ENCODE measurements around the gene PIEZO2. TPM values are rescaled to one million over a fixed set of nuclear protein-coding genes. Genes with fewer than 3 reads are reported as not detected.
"Not testable (repeated sequence)": the region's sequence is repeated elsewhere in the genome, so short reads cannot be mapped to it uniquely, and the experiment has no call there.

PIEZO2 gene
- total RNA-seq, 4 donors from 2014 or later, result 0.18 to 3.0 (median 0.21) TPM

DNA sequence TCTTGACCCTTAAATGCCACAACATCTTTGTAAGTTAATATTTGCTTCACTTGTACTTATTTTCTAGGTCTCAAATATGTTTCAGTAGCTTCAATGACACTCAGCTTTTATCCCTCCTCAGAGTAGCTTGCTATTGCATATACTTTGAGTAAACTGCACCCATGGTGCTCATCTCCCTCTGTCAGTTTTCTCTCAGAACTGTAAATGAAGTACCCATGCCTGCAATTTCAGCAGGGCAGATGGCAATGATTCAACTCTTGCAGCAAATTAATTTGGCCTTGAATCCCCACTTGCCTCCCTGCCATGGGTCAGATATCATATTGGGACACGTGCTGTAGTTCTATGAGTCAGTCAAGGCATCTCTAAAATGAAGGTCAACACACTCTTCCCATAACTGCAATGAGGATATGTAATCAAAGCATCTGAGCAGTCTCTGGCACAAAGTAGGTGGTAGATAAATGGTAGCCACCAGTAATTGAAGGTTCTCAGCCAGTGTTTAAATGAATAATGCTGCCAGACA is 225.8 kb downstream of the PIEZO2 start:
- in situ Hi-C loops (cut with MboI; ENCODE audit: low sequenced_read_pairs in 4 of 4) (no loop called here), intact Hi-C loops (cut with DNase I; ENCODE audit: low total_unique reads) (no loop called here)
- Histone ChIP-seq H3K4me1 (peaks cover 0 to 8% of the 10 kb centered on the region in 2 donors), H3K27ac (no peak overlapping the region), H3K4me3 (no peak overlapping the region), H3K27me3 (peaks cover 0 to 11% (median 6%) of the 10 kb centered on the region in 3 donors), H3K9me3 (no peaks in the 10 kb centered on the region), H3K36me3 (no peaks in the 10 kb centered on the region)
- TF ChIP-seq, protein P1, sequence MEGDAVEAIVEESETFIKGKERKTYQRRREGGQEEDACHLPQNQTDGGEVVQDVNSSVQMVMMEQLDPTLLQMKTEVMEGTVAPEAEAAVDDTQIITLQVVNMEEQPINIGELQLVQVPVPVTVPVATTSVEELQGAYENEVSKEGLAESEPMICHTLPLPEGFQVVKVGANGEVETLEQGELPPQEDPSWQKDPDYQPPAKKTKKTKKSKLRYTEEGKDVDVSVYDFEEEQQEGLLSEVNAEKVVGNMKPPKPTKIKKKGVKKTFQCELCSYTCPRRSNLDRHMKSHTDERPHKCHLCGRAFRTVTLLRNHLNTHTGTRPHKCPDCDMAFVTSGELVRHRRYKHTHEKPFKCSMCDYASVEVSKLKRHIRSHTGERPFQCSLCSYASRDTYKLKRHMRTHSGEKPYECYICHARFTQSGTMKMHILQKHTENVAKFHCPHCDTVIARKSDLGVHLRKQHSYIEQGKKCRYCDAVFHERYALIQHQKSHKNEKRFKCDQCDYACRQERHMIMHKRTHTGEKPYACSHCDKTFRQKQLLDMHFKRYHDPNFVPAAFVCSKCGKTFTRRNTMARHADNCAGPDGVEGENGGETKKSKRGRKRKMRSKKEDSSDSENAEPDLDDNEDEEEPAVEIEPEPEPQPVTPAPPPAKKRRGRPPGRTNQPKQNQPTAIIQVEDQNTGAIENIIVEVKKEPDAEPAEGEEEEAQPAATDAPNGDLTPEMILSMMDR (IDR thresholded peaks at IDR 0.05 in 4 of 5, conservative IDR thresholded peaks at IDR 0.05 in 1 of 5), result no peak
- TF ChIP-seq POLR2A (IDR thresholded peaks at IDR 0.05), result no peak
- no peak for ATAC-seq
- no peak for DNase-seq

GRCh38 chr18:10923141-10923540 is 226.2 kb downstream of the PIEZO2 start:
- DNase-seq (no peak), ATAC-seq (no peak)
- Histone ChIP-seq H3K4me3 (no peak overlapping the region), H3K27ac (no peak overlapping the region), H3K27me3 (peaks cover 0 to 11% (median 6%) of the 10 kb centered on the region in 3 donors), H3K4me1 (peaks cover 0 to 8% of the 10 kb centered on the region in 2 donors), H3K36me3 (no peaks in the 10 kb centered on the region), H3K9me3 (no peaks in the 10 kb centered on the region)
- intact Hi-C loops (cut with DNase I; ENCODE audit: low total_unique reads), result no loop called here
- TF ChIP-seq, protein P1 (IDR thresholded peaks at IDR 0.05 in 4 of 5, conservative IDR thresholded peaks at IDR 0.05 in 1 of 5), result no peak
- no peak for TF ChIP-seq POLR2A (IDR thresholded peaks at IDR 0.05)
- in situ Hi-C loops (cut with MboI; ENCODE audit: low sequenced_read_pairs in 4 of 4), result no loop called here

GRCh38 chr18:10922712-10923111 is 226.7 kb downstream of the PIEZO2 start:
- H3K27ac ChIP-seq; H3K4me1 ChIP-seq; H3K9me3 ChIP-seq; H3K36me3 ChIP-seq; intact Hi-C loops (cut with DNase I; ENCODE audit: low total_unique reads); DNase-seq; ATAC-seq; H3K4me3 ChIP-seq; in situ Hi-C loops (cut with MboI; ENCODE audit: low sequenced_read_pairs in 4 of 4): not testable (repeated sequence)
- peaks cover 0 to 11% (median 6%) of the 10 kb centered on the region in 3 donors for H3K27me3 ChIP-seq

GRCh38 chr18:10920309-10920708 is 229.1 kb downstream of the PIEZO2 start:
- H3K36me3 ChIP-seq; H3K27ac ChIP-seq; intact Hi-C loops (cut with DNase I; ENCODE audit: low total_unique reads); ATAC-seq; H3K9me3 ChIP-seq; DNase-seq; H3K4me3 ChIP-seq; H3K4me1 ChIP-seq; in situ Hi-C loops (cut with MboI; ENCODE audit: low sequenced_read_pairs in 4 of 4): not testable (repeated sequence)
- peaks cover 0 to 11% (median 6%) of the 10 kb centered on the region in 3 donors for H3K27me3 ChIP-seq

- TF ChIP-seq, protein P1 (IDR thresholded peaks at IDR 0.05 in 4 of 5, conservative IDR thresholded peaks at IDR 0.05 in 1 of 5), result no peak
- no peak for TF ChIP-seq POLR2A (IDR thresholded peaks at IDR 0.05)
- Histone ChIP-seq H3K4me3 (no peak overlapping the region), H3K4me1 (no peaks in the 10 kb centered on the region), H3K9me3 (no peaks in the 10 kb centered on the region), H3K27me3 (peaks cover 0 to 11% (median 6%) of the 10 kb centered on the region in 3 donors), H3K27ac (no peak overlapping the region), H3K36me3 (no peaks in the 10 kb centered on the region)
- in situ Hi-C loops (cut with MboI; ENCODE audit: low sequenced_read_pairs in 4 of 4) (loop anchor here in 1 of 4 donors (10.0 kb wide), 1 partner anchor 55 kb away; no protein-coding TSS in a partner anchor), intact Hi-C loops (cut with DNase I; ENCODE audit: low total_unique reads) (no loop called here)
- no peak for DNase-seq
- ATAC-seq, result no peak
Measured at GRCh38 chr18:10919851-10920250, 229.5 kb downstream of the PIEZO2 start.

GRCh38 chr18:10916865-10917264 is 232.5 kb downstream of the PIEZO2 start:
- Histone ChIP-seq H3K27me3 (no peaks in the 10 kb centered on the region), H3K36me3 (no peaks in the 10 kb centered on the region), H3K4me1 (no peaks in the 10 kb centered on the region), H3K9me3 (no peaks in the 10 kb centered on the region), H3K27ac (no peak overlapping the region), H3K4me3 (no peak overlapping the region)
- intact Hi-C loops (cut with DNase I; ENCODE audit: low total_unique reads) (no loop called here), in situ Hi-C loops (cut with MboI; ENCODE audit: low sequenced_read_pairs in 4 of 4) (loop anchor here in 1 of 4 donors (10.0 kb wide), 1 partner anchor 58 kb away; no protein-coding TSS in a partner anchor)
- DNase-seq, result no peak
- no peak for TF ChIP-seq POLR2A (IDR thresholded peaks at IDR 0.05)
- TF ChIP-seq, protein P1 (IDR thresholded peaks at IDR 0.05 in 4 of 5, conservative IDR thresholded peaks at IDR 0.05 in 1 of 5), result no peak
- no peak for ATAC-seq
